GM19023 (cell line): ENCODE measurements around the gene MUC5B.
"Not testable (repeated sequence)": the region's sequence is repeated elsewhere in the genome, so short reads cannot be mapped to it uniquely, and the experiment has no call there.

Source experiments
- ATAC-seq: cut with Tn5 transposase; IDR thresholded peaks from one replicate; pipeline ENCODE4 v1.9.1; 2021; ENCODE audit warnings: mild to moderate bottlenecking, moderate library complexity; ENCODE audit not compliant: unreplicated experiment

The MUC5B gene

DNA sequence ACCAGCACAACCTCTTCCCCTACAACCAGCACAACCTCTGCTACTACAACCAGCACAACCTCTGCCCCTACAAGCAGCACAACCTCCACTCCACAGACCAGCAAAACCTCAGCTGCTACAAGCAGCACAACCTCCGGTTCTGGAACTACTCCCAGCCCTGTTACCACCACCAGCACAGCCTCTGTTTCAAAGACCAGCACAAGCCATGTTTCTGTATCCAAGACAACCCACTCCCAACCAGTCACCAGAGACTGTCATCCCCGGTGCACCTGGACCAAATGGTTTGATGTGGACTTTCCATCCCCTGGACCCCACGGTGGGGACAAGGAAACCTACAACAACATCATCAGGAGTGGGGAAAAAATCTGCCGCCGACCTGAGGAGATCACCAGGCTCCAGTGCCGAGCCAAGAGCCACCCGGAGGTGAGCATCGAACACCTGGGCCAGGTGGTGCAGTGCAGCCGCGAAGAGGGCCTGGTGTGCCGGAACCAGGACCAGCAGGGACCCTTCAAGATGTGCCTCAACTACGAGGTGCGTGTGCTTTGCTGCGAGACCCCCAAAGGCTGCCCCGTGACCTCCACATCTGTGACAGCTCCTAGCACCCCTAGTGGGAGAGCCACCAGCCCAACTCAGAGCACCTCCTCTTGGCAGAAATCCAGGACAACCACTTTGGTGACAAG, 34.3 kb upstream of the MUC5B start:
- ATAC-seq = not testable (repeated sequence)

DNA sequence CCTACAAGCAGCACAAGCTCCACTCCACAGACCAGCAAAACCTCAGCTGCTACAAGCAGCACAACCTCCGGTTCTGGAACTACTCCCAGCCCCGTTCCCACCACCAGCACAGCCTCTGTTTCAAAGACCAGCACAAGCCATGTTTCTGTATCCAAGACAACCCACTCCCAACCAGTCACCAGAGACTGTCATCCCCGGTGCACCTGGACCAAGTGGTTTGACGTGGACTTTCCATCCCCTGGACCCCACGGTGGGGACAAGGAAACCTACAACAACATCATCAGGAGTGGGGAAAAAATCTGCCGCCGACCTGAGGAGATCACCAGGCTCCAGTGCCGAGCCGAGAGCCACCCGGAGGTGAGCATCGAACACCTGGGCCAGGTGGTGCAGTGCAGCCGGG, 33.0 kb upstream of the MUC5B start:
- ATAC-seq = not testable (repeated sequence)

GRCh38 chr11:1191786-1192470, 30.9 kb upstream of the MUC5B start:
- not testable (repeated sequence) for ATAC-seq

DNA sequence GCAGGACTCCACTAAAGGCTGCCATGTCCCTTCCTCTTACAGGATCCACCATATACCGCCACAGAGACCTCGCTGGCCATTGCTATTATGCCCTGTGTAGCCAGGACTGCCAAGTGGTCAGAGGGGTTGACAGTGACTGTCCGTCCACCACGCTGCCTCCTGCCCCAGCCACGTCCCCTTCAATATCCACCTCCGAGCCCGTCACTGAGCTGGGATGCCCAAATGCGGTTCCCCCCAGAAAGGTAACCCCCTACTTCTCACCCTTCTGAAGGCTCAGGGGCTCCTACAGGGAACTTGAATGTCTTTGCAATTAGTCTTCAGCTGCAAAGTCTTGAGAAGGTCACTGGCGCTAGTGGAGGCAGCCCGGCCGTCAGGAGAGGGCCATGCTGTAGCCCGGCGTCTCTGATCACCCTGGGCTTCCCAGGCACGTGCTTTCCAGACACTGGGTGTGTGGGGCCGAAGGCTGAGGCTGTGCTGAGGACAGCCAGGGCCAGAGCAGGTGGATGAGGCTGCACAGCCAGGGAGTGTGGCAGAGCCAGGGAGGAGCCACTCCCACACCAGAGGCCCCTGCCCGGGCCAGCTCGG, 30.0 kb upstream of the MUC5B start:
- no peak for ATAC-seq

DNA sequence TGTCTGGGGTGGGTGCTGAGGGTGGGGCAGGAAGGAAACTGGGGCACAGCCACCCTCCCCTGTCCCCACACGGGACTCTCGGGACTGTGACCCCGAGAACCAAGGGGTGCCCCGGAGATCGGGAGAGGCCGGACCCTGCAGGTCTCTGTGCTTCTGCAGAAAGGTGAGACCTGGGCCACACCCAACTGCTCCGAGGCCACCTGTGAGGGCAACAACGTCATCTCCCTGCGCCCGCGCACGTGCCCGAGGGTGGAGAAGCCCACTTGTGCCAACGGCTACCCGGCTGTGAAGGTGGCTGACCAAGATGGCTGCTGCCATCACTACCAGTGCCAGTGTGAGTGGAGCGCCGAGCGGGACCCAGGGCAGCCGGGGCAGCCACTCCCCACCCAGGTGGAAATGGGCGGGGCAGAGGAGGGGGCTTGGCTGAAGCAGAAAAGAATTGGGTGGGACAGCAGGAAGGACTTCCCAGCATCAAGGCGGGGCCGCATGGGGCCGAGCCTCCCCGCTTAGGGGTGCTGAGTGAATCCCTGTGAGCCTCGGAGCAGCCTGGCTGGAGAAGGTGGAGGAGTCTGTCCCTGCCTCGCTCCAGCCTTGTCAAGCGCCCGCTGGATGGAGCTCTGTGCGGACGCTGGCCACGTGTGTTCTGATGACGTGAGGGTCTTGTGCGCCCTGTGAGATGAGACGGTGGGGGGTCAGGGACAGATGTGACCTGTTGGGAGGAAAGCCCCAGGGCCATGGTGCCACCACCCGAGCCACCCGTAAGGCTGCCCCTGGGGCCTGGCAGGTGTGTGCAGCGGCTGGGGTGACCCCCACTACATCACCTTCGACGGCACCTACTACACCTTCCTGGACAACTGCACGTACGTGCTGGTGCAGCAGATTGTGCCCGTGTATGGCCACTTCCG, 29.3 kb upstream of the MUC5B start:
- no peak for ATAC-seq

DNA sequence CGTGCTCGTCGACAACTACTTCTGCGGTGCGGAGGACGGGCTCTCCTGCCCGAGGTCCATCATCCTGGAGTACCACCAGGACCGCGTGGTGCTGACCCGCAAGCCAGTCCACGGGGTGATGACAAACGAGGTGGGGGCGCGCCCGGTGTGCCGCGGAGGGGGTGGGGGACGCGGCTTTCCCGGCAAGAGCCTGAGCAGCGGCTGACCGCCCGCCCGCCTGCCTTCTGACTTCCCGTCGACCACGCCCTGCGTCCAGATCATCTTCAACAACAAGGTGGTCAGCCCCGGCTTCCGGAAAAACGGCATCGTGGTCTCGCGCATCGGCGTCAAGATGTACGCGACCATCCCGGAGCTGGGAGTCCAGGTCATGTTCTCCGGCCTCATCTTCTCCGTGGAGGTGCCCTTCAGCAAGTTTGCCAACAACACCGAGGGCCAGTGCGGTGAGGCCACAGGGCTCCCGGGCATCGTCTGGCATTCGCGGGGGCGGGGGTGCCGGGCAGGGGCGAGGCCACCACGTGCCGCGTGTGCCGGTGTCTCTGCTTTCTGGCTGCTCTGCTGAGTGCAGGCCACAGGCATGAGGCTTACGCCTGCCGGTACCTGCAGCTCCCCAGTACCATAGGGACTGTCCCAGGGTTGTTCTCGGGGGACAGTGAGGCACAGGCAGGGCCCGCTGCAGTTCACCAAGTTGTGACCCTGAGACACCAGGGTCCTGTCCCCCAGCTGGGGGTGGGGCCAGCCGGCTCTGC, 28.5 kb upstream of the MUC5B start:
- no peak for ATAC-seq

DNA sequence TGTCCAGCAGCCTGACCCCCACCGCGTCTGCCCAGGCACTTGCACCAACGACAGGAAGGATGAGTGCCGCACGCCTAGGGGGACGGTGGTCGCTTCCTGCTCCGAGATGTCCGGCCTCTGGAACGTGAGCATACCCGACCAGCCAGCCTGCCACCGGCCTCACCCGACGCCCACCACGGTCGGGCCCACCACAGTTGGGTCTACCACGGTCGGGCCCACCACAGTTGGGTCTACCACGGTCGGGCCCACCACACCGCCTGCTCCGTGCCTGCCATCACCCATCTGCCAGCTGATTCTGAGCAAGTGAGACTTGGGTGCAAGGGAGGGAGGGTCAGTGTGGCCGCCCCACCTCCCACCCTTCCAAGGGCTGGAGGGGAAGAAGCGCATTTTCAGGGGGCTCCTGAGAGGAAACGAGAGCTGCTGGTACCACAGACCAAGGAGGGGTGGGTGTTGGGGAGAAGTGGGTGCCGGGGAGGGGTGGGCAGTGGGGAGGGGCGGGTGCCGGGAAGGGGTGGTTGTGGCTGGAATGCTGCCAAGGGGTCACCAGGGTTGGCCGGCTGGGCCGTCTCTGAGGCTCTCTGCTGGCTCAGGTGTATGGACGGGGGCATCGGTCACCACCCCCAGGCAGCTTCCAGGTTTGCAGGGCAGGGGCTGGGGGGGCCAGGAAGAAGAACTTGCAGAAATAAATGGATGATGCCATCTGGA, 27.7 kb upstream of the MUC5B start:
- ATAC-seq = no peak

GRCh38 chr11:1195682-1196515, 27.0 kb upstream of the MUC5B start:
- ATAC-seq = no peak

DNA sequence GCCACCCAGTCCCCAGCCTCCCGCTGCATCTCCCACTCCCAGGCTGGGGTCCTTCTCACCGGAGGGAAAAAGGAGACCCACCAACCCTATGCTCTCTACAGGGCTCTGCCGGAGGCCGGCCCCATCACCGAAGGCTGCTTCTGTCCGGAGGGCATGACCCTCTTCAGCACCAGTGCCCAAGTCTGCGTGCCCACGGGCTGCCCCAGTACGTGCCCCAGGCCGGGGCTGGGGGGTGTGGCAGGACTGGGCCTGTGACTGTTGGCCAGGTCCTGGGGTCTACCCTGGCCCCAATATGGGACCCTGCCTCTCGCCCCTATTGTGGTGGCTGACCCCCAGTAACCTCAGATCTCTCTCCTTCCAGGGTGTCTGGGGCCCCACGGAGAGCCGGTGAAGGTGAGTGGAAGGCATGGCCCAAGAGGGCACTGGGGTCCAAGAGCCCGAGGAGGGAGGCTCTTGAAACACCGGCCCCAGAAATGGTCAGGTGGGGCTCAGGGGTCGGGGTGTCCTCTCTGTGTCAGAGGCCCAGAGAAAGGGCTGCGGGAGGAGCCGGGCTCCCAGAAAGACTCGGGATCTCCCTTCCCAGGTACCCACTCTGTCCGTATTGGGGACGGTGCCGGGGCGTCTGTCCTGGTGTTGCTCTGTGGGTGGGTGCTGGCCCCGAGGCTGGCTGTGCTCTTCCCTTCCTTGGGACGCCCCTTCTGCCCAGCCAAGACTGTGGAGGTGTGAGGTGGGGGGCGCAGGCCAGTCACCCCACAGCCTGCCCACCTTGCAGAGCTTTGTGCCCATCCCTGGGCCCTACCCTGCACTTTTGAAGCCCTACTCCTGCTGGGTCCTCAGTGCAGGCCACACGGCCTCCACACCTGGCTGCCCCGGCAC, 26.1 kb upstream of the MUC5B start:
- ATAC-seq = no peak

GRCh38 chr11:1197431-1197885, 25.4 kb upstream of the MUC5B start:
- no peak for ATAC-seq

DNA sequence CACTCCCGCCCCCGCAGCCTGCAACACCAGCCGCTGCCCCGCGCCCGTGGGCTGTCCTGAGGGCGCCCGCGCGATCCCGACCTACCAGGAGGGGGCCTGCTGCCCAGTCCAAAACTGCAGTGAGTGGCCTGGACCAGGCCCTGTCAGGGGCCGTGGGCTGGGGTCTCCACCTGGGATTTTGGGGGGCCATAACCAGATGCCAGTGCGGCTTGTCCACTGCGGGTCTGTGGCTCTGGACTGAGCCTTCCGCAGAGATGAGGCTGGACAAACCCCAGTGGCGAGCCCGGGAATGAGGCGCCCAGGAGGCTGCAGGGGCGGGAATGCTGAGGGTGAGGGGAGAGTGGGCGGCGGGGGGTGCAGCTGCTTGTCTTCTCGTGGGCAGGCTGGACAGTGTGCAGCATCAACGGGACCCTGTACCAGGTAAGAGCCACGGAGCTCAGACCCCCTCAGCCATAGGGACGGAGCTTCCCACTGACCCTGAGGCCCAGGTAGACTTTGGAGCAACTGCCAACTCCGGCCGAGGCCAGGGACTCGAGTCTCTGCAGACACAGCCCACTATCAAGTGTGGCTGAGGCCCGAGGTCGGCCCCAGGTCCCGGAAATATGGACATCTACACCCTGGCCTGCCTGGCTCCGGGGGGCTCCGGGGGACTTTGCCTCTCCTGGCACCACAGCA, 24.8 kb upstream of the MUC5B start:
- no peak for ATAC-seq

DNA sequence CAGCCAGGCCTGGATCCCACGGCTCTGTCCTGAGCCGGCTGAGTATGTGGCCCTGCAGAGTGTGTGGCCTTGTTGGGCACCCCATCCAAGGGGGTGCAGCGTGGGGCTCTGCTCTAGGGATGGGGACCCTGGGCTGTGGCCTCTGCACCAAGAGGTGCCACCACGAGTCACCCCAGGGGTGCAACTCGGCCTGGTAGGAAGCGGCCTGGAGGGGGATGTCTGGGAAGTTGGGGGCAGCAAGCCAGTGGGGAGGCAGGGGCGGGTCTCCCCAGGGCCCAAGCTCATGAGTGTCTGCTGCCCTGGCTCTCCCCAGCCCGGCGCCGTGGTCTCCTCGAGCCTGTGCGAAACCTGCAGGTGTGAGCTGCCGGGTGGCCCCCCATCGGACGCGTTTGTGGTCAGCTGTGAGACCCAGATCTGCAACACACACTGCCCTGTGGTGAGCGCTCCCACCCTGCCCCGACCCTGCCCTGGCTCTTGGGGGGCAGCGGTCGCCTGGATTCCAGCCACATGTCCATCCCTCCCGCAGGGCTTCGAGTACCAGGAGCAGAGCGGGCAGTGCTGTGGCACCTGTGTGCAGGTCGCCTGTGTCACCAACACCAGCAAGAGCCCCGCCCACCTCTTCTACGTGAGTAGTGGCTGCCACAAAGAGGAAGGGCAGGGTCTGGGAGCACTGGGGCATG, 24.2 kb upstream of the MUC5B start:
- ATAC-seq = no peak

DNA sequence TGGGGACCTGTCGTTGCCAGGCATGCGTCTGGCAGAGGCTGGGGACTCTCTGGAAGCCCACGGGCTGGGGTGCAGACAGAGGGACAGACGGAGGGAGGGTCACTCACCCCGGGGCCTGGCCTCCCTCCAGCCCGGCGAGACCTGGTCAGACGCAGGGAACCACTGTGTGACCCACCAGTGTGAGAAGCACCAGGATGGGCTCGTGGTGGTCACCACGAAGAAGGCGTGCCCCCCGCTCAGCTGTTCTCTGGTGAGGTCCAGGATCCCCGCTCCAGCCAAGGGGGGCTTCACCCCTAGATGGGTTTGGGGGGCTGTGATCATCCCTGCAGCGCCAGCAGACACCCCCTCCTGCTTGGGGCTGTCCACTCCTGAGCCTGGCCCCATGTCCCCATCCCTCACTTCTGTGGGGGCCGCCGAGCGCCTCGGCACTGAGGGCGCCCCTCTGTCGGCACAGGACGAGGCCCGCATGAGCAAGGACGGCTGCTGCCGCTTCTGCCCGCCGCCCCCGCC, 23.6 kb upstream of the MUC5B start:
- ATAC-seq = no peak

DNA sequence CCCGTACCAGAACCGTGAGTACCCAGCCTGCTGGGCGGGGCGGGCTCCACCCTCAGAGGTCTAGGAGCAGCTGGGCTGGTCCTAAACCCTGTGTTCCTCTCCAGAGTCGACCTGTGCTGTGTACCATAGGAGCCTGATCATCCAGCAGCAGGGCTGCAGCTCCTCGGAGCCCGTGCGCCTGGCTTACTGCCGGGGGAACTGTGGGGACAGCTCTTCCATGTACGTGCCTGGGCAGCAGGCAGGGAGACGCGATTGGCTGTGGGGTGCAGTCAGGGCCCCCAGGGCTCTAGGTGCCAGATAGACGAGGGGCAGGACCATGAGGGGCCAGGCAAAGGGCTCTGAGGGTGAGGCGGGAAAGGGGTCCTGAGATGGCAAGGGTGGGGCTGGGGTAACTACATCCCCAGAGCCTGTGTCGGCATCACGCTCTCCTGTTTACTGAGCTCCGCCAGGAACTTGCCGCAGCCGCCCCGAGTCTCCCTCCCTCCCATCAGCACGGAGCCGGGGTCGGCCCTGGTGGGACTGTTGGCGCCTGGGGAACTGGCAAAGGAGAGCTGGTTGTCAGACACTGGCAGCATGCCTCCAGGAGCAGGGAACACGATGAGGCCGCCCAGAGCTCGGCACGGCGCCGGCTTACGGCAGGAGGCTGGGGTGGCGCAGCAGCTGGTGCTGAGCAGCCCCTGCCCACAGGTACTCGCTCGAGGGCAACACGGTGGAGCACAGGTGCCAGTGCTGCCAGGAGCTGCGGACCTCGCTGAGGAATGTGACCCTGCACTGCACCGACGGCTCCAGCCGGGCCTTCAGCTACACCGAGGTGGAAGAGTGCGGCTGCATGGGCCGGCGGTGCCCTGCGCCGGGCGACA, 22.9 kb upstream of the MUC5B start:
- ATAC-seq = no peak

DNA sequence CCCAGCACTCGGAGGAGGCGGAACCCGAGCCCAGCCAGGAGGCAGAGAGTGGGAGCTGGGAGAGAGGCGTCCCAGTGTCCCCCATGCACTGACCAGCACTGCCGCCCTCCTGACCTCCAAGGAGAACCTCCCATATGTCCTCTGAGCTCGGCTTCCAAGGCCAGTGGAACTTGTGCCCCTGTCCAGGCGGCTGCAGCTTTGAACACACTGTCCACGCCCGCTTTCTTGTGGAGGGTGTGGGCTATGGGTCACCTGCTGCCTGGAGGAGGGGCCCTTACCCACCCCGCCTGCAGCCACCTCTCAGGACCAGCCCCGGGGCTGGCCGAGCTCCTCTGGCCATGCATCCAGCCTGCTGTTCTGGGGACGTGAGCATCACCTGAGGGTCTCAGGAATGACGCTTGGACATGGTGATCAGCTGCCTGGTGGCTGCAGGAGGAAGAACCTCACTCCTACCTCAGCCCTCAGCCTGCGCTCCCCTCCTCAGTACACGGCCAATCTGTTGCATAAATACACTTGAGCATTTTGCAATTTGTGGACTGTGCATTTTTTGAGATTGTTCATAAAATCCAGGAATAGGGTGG, 22.2 kb upstream of the MUC5B start:
- ATAC-seq = no peak
